IMR-90 (cell line): ENCODE results near the gene MAP7D1. TPM values are rescaled to one million over a fixed set of nuclear protein-coding genes. Genes with fewer than 3 reads are reported as not detected.

Experiments
- ATAC-seq: fragments of 200-7000 bp; cut with Tn5 transposase; 2 replicates; pipeline ENCODE4 v1.9.1; 2020; ENCODE audit warnings: low read depth, mild to moderate bottlenecking, moderate library complexity
- BruUV-seq: library from RNA; stranded (reverse); fragments of 400-500 nt; replicated peaks from 2 replicates; lab custom pipeline; 2021; lab: Mats Ljungman, UMichigan
- CTCF ChIA-PET: fragments of 300-600 bp; formaldehyde crosslinking; extraction: SDS; loops from one replicate; lab custom pipeline; 2021; ENCODE audit warnings: antibody characterized with exemption; lab: Yijun Ruan, JAX
- POLR2A ChIA-PET: fragments of 300-600 bp; sonication (Branson Sonifier 250); formaldehyde crosslinking; loops from one replicate; lab custom pipeline; 2022; ENCODE audit warnings: antibody characterized with exemption; ENCODE audit not compliant: unreplicated experiment; lab: Charles Lee
- DNase-seq: peaks from one replicate; pipeline ENCODE4 v3.0.0; 2013
- H2AFZ ChIP-seq: replicated peaks from 2 replicates; pipeline ENCODE3; 2013; ENCODE audit warnings: low read length, mild to moderate bottlenecking; ENCODE audit not compliant: poor library complexity
- H2AK5ac ChIP-seq: 2 replicates; pipeline ENCODE4 v1.6.1; 2013; ENCODE audit warnings: low read depth, low read length, inconsistent platforms
- H2AK9ac ChIP-seq: replicated peaks from 2 replicates; pipeline ENCODE3; 2013; ENCODE audit warnings: mild to moderate bottlenecking, low read depth, low read length, moderate library complexity; ENCODE audit not compliant: poor library complexity
- H2BK120ac ChIP-seq: 2 replicates; pipeline ENCODE4 v1.6.1; 2013; ENCODE audit warnings: low read depth, low read length, inconsistent platforms
- H2BK15ac ChIP-seq: 3 replicates; pipeline ENCODE4 v1.6.1; 2013; ENCODE audit warnings: low read depth, low read length, inconsistent platforms
- H2BK20ac ChIP-seq: 2 replicates; pipeline ENCODE4 v1.6.1; 2013; ENCODE audit warnings: low read depth, mild to moderate bottlenecking, inconsistent platforms, low read length, moderate library complexity
- H2BK5ac ChIP-seq: 2 replicates; pipeline ENCODE4 v1.6.1; 2013; ENCODE audit warnings: mild to moderate bottlenecking, low read depth, low read length, inconsistent platforms; ENCODE audit not compliant: poor library complexity, severe bottlenecking
- H3K14ac ChIP-seq: replicated peaks from 2 replicates; pipeline ENCODE4 v1.6.1; 2013; ENCODE audit warnings: low read depth, low read length, inconsistent platforms
- H3K18ac ChIP-seq: 2 replicates; pipeline ENCODE4 v1.6.1; 2013; ENCODE audit warnings: low read depth, low read length, control low read depth
- H3K23ac ChIP-seq: 2 replicates; pipeline ENCODE4 v1.6.1; 2013; ENCODE audit warnings: low read depth, low read length, inconsistent platforms
- H3K27ac ChIP-seq: 2 replicates; pipeline ENCODE4 v1.5.1; 2013; ENCODE audit warnings: mild to moderate bottlenecking, control low read depth, low read length; ENCODE audit not compliant: insufficient read depth
- H3K27me3 ChIP-seq: 2 replicates; pipeline ENCODE4 v1.6.1; 2013; ENCODE audit warnings: low read length; ENCODE audit not compliant: control insufficient read depth, insufficient read depth
- H3K36me3 ChIP-seq: 2 replicates; pipeline ENCODE4 v1.6.1; 2013; ENCODE audit warnings: low read length, mixed read lengths; ENCODE audit not compliant: control insufficient read depth, insufficient read depth
- H3K4ac ChIP-seq: 2 replicates; pipeline ENCODE4 v1.6.1; 2013; ENCODE audit warnings: low read depth, low read length, inconsistent platforms
- H3K4me1 ChIP-seq: 2 replicates; pipeline ENCODE4 v1.6.1; 2013; ENCODE audit warnings: low read length, mixed read lengths; ENCODE audit not compliant: control insufficient read depth, insufficient read depth
- H3K4me2 ChIP-seq: 2 replicates; pipeline ENCODE4 v1.6.1; 2013; ENCODE audit warnings: low read depth, mild to moderate bottlenecking, control low read depth, low read length, moderate library complexity
- H3K4me3 ChIP-seq: 2 replicates; pipeline ENCODE4 v1.5.1; 2013; ENCODE audit warnings: low read depth, mild to moderate bottlenecking, control low read depth, low read length, moderate library complexity; ENCODE audit not compliant: insufficient read depth
- H3K56ac ChIP-seq: 2 replicates; pipeline ENCODE4 v1.6.1; 2013; ENCODE audit warnings: low read length, inconsistent platforms; ENCODE audit not compliant: insufficient read depth; ENCODE audit errors: extremely low read depth
- H3K79me1 ChIP-seq, 2 experiments: 2 replicates each; pipeline ENCODE4 v1.6.1; 2013; ENCODE audit warnings: low read length in 2 of 2, inconsistent platforms in 1 of 2, low read depth in 1 of 2
- H3K9ac ChIP-seq: 2 replicates; pipeline ENCODE4 v1.6.1; 2013; ENCODE audit warnings: low read depth, low read length, control low read depth
- H3K9me1 ChIP-seq: 2 replicates; pipeline ENCODE4 v1.6.1; 2013; ENCODE audit warnings: low read length, inconsistent platforms; ENCODE audit not compliant: insufficient read depth
- H3K9me3 ChIP-seq: 2 replicates; pipeline ENCODE4 v1.6.1; 2013; ENCODE audit warnings: low read length; ENCODE audit not compliant: control insufficient read depth, insufficient read depth
- H4K20me1 ChIP-seq: 2 replicates; pipeline ENCODE4 v1.6.1; 2013; ENCODE audit warnings: low read length, inconsistent platforms; ENCODE audit not compliant: insufficient read depth
- H4K5ac ChIP-seq: 2 replicates; pipeline ENCODE4 v1.6.1; 2013; ENCODE audit warnings: mild to moderate bottlenecking, low read depth, low read length, control low read depth
- H4K8ac ChIP-seq, 2 experiments: 2 replicates each; pipeline ENCODE4 v1.6.1; 2013; ENCODE audit warnings: low read depth in 2 of 2, low read length in 2 of 2, control low read depth in 1 of 2, inconsistent platforms in 1 of 2
- H4K91ac ChIP-seq: 2 replicates; pipeline ENCODE4 v1.6.1; 2013; ENCODE audit warnings: low read depth, low read length, inconsistent platforms; ENCODE audit not compliant: insufficient read depth
- BHLHE40 ChIP-seq: fragments of 150-350 bp; IDR thresholded peaks from 2 replicates; pipeline ENCODE4 v1.6.1; 2016; ENCODE audit warnings: mild to moderate bottlenecking, low read depth, low read length
- CEBPB ChIP-seq: IDR thresholded peaks from 2 replicates; pipeline ENCODE4 v1.6.1; 2012; ENCODE audit warnings: low read depth, low read length, improper control_type of control experiment
- CHD1 ChIP-seq: IDR thresholded peaks from 2 replicates; pipeline ENCODE4 v1.6.1; 2012; ENCODE audit warnings: low read depth, low read length, improper control_type of control experiment
- FOS ChIP-seq: fragments of 150-350 bp; IDR thresholded peaks from 2 replicates; pipeline ENCODE4 v1.6.1; 2016; ENCODE audit warnings: low read depth, low read length
- MAFK ChIP-seq: IDR thresholded peaks from 2 replicates; pipeline ENCODE4 v1.6.1; 2012; ENCODE audit warnings: low read depth, low read length, improper control_type of control experiment
- MAZ ChIP-seq: IDR thresholded peaks from 2 replicates; pipeline ENCODE4 v1.6.1; 2012; ENCODE audit warnings: low read depth, mild to moderate bottlenecking, low read length, improper control_type of control experiment, moderate library complexity, borderline replicate concordance
- MXI1 ChIP-seq: IDR thresholded peaks from 2 replicates; pipeline ENCODE4 v1.6.1; 2012; ENCODE audit warnings: low read depth, mild to moderate bottlenecking, low read length, moderate library complexity, borderline replicate concordance
- NFE2L2 ChIP-seq: fragments of 150-350 bp; IDR thresholded peaks from 2 replicates; pipeline ENCODE4 v1.6.1; 2016; ENCODE audit warnings: low read depth, mild to moderate bottlenecking, low read length
- POLR2A ChIP-seq: IDR thresholded peaks from 2 replicates; pipeline ENCODE4 v1.6.1; 2012; ENCODE audit warnings: mild to moderate bottlenecking, low read depth, low read length
- RAD21 ChIP-seq: IDR thresholded peaks from 2 replicates; pipeline ENCODE4 v1.6.1; 2012; ENCODE audit warnings: low read length, improper control_type of control experiment
- RCOR1 ChIP-seq: IDR thresholded peaks from 2 replicates; pipeline ENCODE4 v1.6.1; 2012; ENCODE audit warnings: mild to moderate bottlenecking, low read length, improper control_type of control experiment; ENCODE audit not compliant: insufficient replicate concordance
- RFX5 ChIP-seq: IDR thresholded peaks from 2 replicates; pipeline ENCODE4 v1.8.0; 2012; ENCODE audit warnings: low read depth, mild to moderate bottlenecking, low read length, moderate library complexity
- SMC3 ChIP-seq: fragments of 150-350 bp; IDR thresholded peaks from 2 replicates; pipeline ENCODE4 v1.6.1; 2016; ENCODE audit warnings: low read depth, mild to moderate bottlenecking, antibody characterized with exemption, low read length, moderate library complexity
- USF2 ChIP-seq: fragments of 150-350 bp; IDR thresholded peaks from 2 replicates; pipeline ENCODE4 v1.6.1; 2017; ENCODE audit warnings: mild to moderate bottlenecking, antibody characterized with exemption, low read length, low read depth
- WGBS, 2 experiments: methylation state at CpG; one replicate each; pipeline versions ENCODE4 v1.1.5 to v1.1.7; 2013; ENCODE audit warnings: missing lambda C conversion rate in 2 of 2; ENCODE audit not compliant: insufficient read length in 1 of 2; ENCODE audit errors: extremely low coverage in 2 of 2; 5-methylcytosine and 5-hydroxymethylcytosine counted together
- dilution Hi-C: fragments of 300-500 bp; cut with HindIII; formaldehyde crosslinking; loops from one replicate; pipeline ENCODE4 v1.14.3; 2018; ENCODE audit warnings: low sequenced_read_pairs; ENCODE audit not compliant: unreplicated experiment
- in situ Hi-C: fragments of 300-500 bp; cut with MboI; formaldehyde crosslinking; loops from 3 replicates; pipeline ENCODE4 v1.14.3; 2019; ENCODE audit warnings: low sequenced_read_pairs, inconsistent platforms, mixed read lengths
- intact Hi-C: fragments of 100-400 bp; cut with micrococcal nuclease; formaldehyde crosslinking; loops from 2 replicates; pipeline ENCODE4 v1.10.0; 2022
- polyA plus RNA-seq, 3 experiments: library from polyadenylated mRNA; depleted of rRNA; stranded (reverse); fragments of >200 nt; gene quantifications; 2 replicates each; pipeline ENCODE4 v1.2.3, GENCODE V29; 2012; ENCODE audit warnings: low replicate concordance in 1 of 3
- total RNA-seq: library from RNA; depleted of rRNA; stranded (reverse); fragments of >200 nt; gene quantifications from 2 replicates; pipeline ENCODE4 v1.2.3, GENCODE V29; 2012
- TF ChIP-seq, protein P1 (sequence below): fragments of 150-350 bp; IDR thresholded peaks from 2 replicates; pipeline ENCODE4 v1.6.1; 2016; ENCODE audit warnings: low read depth, mild to moderate bottlenecking, low read length, moderate library complexity, borderline replicate concordance
- TF ChIP-seq, protein P2 (sequence below): conservative IDR thresholded peaks from 2 replicates; pipeline ENCODE4 v1.5.1; 2012; ENCODE audit warnings: mild to moderate bottlenecking, low read depth, low read length, improper control_type of control experiment

The MAP7D1 gene
- total and polyA plus RNA-seq, 2 of the 4 experiments (the other 2 are of a cell fraction) = 32.3 to 81.9 TPM

DNA sequence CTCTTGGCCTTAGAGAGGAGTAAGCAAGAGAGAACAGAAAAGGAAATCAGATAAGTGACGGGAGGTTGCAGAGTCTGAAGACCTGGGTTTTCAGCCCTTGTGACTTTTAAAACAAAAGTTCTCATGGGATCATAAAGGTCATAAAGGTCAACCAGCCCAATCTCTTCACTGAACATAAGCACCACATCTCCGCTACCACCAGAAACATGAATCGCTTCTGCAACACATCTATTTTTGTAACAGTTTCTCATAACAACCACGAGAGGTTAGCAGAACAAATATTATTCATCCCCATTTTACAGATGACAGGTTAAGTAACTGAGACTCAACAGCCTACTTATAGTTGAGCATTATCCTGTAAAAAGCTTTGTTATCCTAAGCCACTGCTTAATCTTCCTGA lies 12.5 kb upstream of the MAP7D1 start:
- no peak overlapping the region for H4K91ac ChIP-seq
- peaks cover 7% of the 10 kb centered on the region for H3K36me3 ChIP-seq
- no peak overlapping the region for H2AK9ac ChIP-seq
- H3K14ac ChIP-seq = no peak overlapping the region
- no TSS peak for BruUV-seq
- intact Hi-C loops = no loop called here
- H3K56ac ChIP-seq = no peak overlapping the region
- H2AK5ac ChIP-seq = no peak overlapping the region
- H2AFZ ChIP-seq = no peak overlapping the region
- no peak overlapping the region for H2BK15ac ChIP-seq
- no peak for TF ChIP-seq POLR2A
- no peak for TF ChIP-seq MXI1
- no peak for TF ChIP-seq MAZ
- TF ChIP-seq SMC3 = no peak
- TF ChIP-seq, protein P1, sequence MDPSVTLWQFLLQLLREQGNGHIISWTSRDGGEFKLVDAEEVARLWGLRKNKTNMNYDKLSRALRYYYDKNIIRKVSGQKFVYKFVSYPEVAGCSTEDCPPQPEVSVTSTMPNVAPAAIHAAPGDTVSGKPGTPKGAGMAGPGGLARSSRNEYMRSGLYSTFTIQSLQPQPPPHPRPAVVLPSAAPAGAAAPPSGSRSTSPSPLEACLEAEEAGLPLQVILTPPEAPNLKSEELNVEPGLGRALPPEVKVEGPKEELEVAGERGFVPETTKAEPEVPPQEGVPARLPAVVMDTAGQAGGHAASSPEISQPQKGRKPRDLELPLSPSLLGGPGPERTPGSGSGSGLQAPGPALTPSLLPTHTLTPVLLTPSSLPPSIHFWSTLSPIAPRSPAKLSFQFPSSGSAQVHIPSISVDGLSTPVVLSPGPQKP = no peak
- no peak for TF ChIP-seq RCOR1
- TF ChIP-seq FOS = no peak
- no peak for TF ChIP-seq BHLHE40
- no peak for TF ChIP-seq NFE2L2
- no peak for TF ChIP-seq RAD21
- no peak for TF ChIP-seq CEBPB
- TF ChIP-seq, protein P2, sequence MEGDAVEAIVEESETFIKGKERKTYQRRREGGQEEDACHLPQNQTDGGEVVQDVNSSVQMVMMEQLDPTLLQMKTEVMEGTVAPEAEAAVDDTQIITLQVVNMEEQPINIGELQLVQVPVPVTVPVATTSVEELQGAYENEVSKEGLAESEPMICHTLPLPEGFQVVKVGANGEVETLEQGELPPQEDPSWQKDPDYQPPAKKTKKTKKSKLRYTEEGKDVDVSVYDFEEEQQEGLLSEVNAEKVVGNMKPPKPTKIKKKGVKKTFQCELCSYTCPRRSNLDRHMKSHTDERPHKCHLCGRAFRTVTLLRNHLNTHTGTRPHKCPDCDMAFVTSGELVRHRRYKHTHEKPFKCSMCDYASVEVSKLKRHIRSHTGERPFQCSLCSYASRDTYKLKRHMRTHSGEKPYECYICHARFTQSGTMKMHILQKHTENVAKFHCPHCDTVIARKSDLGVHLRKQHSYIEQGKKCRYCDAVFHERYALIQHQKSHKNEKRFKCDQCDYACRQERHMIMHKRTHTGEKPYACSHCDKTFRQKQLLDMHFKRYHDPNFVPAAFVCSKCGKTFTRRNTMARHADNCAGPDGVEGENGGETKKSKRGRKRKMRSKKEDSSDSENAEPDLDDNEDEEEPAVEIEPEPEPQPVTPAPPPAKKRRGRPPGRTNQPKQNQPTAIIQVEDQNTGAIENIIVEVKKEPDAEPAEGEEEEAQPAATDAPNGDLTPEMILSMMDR = no peak
- no peak for TF ChIP-seq CHD1
- TF ChIP-seq USF2 = no peak
- no peak for TF ChIP-seq RFX5
- no peak for TF ChIP-seq MAFK
- H4K8ac ChIP-seq = no peak overlapping the region
- H3K23ac ChIP-seq = no peak overlapping the region
- in situ Hi-C loops = no loop called here
- no peaks in the 10 kb centered on the region for H3K27me3 ChIP-seq
- H3K27ac ChIP-seq = no peak overlapping the region
- no peak overlapping the region for H3K9ac ChIP-seq
- ATAC-seq (no peak), DNase-seq (no peak)
- H2BK120ac ChIP-seq = no peak overlapping the region
- no peak overlapping the region for H2BK5ac ChIP-seq
- no peaks in the 10 kb centered on the region for H3K9me3 ChIP-seq
- H3K18ac ChIP-seq = no peak overlapping the region
- H4K5ac ChIP-seq = no peak overlapping the region
- ChIA-PET CTCF (no interaction called here), POLR2A (no interaction called here)
- H3K9me1 ChIP-seq = peaks cover 3% of the 10 kb centered on the region; the same call in 1 of the 2 replicates
- WGBS, 2 experiments = 100% methylated on average over 3 of the region's 4 CpGs; no CpG with 5 or more reads in 1 of the 2 experiments
- no peak overlapping the region for H3K4me2 ChIP-seq
- H2BK20ac ChIP-seq = no peak overlapping the region
- no peak overlapping the region for H3K4ac ChIP-seq
- H3K4me3 ChIP-seq = no peak overlapping the region
- dilution Hi-C loops = no loop called here
- peaks cover 24 to 67% of the 10 kb centered on the region in 2 experiments for H3K79me1 ChIP-seq
- no peaks in the 10 kb centered on the region; the same call in 1 of the 2 replicates for H3K4me1 ChIP-seq
- peaks cover 12% of the 10 kb centered on the region; the same call in 1 of the 2 replicates for H4K20me1 ChIP-seq
